A549 (cell line): ENCODE measurements around the gene OTULINL.

Source experiments
- EP300 ChIP-seq, 2 experiments: fragments of >200 bp; sonication (Bioruptor Twin); formaldehyde crosslinking; IDR thresholded peaks; 2 replicates in 1 of 2; 3 replicates in 1 of 2; pipeline ENCODE4 v1.6.1; 2016 to 2017
- HEYL ChIP-seq: fragments of 250-450 bp; sonication (Bioruptor Pico); IDR thresholded peaks from 2 replicates; pipeline ENCODE4 v1.8.0; 2021; ENCODE audit warnings: mild to moderate bottlenecking, moderate library complexity
- POLR2A ChIP-seq: IDR thresholded peaks from 2 replicates; pipeline ENCODE4 v1.6.1; 2012; ENCODE audit warnings: mild to moderate bottlenecking, low read length
- SMC3 ChIP-seq: fragments of >200 bp; sonication (Bioruptor Twin); formaldehyde crosslinking; IDR thresholded peaks from 3 replicates; pipeline ENCODE4 v1.6.1; 2018; ENCODE audit warnings: inconsistent platforms
- SREBF2 ChIP-seq: fragments of 450-650 bp; IDR thresholded peaks from 2 replicates; pipeline ENCODE4 v1.6.1; 2014; ENCODE audit warnings: mild to moderate bottlenecking, moderate library complexity
- TF ChIP-seq, protein P1 (sequence below): fragments of >200 bp; sonication (Bioruptor Twin); formaldehyde crosslinking; IDR thresholded peaks from 3 replicates; pipeline ENCODE4 v1.5.1; 2016

DNA sequence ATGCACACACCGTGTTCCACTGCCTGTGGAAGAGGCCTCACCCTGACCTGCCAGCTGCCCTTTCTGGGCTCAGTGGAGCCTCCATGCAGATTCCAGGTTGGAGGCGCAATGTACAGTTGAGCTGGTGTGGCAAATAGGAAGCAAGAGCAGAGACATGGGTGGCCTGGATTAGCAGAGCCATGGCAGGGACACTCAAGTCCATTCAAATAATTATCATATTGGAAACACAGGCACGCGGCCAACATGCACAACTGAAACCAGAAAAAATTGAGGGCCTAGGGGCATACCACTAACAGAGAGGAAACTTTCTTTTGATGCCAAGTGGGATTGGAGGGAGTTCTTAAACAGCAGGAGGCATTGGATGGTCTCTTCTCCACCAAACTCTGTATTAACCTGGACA is 35.8 kb downstream of the OTULINL start:
- TF ChIP-seq, protein P1, sequence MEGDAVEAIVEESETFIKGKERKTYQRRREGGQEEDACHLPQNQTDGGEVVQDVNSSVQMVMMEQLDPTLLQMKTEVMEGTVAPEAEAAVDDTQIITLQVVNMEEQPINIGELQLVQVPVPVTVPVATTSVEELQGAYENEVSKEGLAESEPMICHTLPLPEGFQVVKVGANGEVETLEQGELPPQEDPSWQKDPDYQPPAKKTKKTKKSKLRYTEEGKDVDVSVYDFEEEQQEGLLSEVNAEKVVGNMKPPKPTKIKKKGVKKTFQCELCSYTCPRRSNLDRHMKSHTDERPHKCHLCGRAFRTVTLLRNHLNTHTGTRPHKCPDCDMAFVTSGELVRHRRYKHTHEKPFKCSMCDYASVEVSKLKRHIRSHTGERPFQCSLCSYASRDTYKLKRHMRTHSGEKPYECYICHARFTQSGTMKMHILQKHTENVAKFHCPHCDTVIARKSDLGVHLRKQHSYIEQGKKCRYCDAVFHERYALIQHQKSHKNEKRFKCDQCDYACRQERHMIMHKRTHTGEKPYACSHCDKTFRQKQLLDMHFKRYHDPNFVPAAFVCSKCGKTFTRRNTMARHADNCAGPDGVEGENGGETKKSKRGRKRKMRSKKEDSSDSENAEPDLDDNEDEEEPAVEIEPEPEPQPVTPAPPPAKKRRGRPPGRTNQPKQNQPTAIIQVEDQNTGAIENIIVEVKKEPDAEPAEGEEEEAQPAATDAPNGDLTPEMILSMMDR = no peak
- TF ChIP-seq EP300 (IDR thresholded peaks at IDR 0.05) (no peak), HEYL (CRISPR knock-in tag) (no peak), SMC3 (no peak), POLR2A (no peak), SREBF2 (no peak)
